PFSK-1 (cell line): ENCODE results near the gene ETFA.

Experiments
- FOXP2 ChIP-seq: optimal IDR thresholded peaks from 2 replicates; pipeline ENCODE3; 2011; ENCODE audit warnings: borderline replicate concordance, control low read depth, inconsistent platforms; ENCODE audit not compliant: insufficient read depth; ENCODE audit errors: extremely low read length, extremely low read depth
- POLR2AphosphoS5 ChIP-seq: IDR thresholded peaks from 2 replicates; pipeline ENCODE4 v1.6.1; 2012; ENCODE audit warnings: low read depth, mild to moderate bottlenecking, control low read depth, low read length, moderate library complexity
- SIN3A ChIP-seq: IDR thresholded peaks from 2 replicates; pipeline ENCODE4 v1.6.1; 2012; ENCODE audit warnings: mild to moderate bottlenecking, low read length, moderate library complexity, borderline replicate concordance; ENCODE audit not compliant: insufficient read depth
- TAF1 ChIP-seq: IDR thresholded peaks from 2 replicates; pipeline ENCODE4 v1.6.1; 2012; ENCODE audit warnings: low read length, control low read depth, borderline replicate concordance; ENCODE audit not compliant: insufficient read depth
- TF ChIP-seq, protein P1 (sequence below), 2 experiments: IDR thresholded peaks; 2 replicates each; pipeline versions ENCODE4 v1.6.1 to v1.8.0; 2011 to 2012; ENCODE audit warnings: low read depth in 2 of 2, low read length in 2 of 2, control low read depth in 1 of 2, inconsistent platforms in 1 of 2, mild to moderate bottlenecking in 1 of 2, moderate library complexity in 1 of 2; ENCODE audit not compliant: insufficient read depth in 1 of 2

Gene ETFA

DNA sequence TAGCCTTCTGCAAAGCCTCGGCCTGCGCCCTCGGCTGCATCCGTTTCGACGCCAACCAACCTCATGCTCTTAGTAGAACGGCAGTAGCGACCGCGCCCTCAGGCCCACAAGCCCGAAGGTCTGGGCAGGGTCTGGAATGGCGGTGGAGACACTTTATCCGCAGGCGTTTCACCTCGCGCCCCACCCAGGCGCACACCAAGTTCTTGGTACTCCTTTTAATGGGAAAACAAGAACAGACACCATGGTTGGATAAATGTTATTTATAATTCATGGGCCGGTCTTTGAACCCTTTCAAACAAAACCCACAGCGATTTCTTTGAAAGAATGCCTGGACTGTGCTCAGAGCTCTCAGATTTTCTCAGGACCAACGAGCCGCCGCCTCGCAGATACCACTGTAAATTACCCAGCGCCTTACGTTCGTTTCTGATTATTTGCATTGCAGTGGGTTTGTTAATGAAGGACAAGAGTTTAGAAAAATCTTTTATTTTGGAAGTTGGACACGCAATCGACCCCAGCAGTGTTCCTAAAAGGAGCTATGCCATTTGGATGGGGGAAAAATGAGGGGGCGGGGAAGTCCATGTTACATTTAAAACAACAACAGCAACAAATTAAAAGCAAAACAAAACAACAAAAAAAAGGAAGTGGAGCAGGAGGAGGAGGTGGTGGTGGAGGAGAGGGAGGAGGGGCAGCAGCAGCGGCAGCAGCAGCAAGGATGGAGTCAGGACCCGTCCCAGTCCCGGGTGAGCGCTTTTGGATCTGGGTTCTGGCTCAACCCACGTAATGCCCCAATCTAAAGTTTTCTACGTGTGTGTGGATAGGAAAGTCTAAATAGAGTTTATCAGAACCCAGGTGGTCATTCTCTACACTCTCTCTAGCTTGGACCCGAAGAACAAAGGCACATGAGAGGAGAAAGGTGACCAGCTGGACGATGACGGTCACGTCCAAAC lies 24.3 kb upstream of the ETFA start:
- TF ChIP-seq, protein P1, sequence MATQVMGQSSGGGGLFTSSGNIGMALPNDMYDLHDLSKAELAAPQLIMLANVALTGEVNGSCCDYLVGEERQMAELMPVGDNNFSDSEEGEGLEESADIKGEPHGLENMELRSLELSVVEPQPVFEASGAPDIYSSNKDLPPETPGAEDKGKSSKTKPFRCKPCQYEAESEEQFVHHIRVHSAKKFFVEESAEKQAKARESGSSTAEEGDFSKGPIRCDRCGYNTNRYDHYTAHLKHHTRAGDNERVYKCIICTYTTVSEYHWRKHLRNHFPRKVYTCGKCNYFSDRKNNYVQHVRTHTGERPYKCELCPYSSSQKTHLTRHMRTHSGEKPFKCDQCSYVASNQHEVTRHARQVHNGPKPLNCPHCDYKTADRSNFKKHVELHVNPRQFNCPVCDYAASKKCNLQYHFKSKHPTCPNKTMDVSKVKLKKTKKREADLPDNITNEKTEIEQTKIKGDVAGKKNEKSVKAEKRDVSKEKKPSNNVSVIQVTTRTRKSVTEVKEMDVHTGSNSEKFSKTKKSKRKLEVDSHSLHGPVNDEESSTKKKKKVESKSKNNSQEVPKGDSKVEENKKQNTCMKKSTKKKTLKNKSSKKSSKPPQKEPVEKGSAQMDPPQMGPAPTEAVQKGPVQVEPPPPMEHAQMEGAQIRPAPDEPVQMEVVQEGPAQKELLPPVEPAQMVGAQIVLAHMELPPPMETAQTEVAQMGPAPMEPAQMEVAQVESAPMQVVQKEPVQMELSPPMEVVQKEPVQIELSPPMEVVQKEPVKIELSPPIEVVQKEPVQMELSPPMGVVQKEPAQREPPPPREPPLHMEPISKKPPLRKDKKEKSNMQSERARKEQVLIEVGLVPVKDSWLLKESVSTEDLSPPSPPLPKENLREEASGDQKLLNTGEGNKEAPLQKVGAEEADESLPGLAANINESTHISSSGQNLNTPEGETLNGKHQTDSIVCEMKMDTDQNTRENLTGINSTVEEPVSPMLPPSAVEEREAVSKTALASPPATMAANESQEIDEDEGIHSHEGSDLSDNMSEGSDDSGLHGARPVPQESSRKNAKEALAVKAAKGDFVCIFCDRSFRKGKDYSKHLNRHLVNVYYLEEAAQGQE (IDR thresholded peaks at IDR 0.05; ENCODE audit: insufficient read depth in 1 of 2, low read depth in 2 of 2, low read length in 2 of 2) = no peak
- TF ChIP-seq TAF1 (no peak), POLR2AphosphoS5 (no peak), FOXP2 (peak; percentile 86), SIN3A (no peak)

DNA sequence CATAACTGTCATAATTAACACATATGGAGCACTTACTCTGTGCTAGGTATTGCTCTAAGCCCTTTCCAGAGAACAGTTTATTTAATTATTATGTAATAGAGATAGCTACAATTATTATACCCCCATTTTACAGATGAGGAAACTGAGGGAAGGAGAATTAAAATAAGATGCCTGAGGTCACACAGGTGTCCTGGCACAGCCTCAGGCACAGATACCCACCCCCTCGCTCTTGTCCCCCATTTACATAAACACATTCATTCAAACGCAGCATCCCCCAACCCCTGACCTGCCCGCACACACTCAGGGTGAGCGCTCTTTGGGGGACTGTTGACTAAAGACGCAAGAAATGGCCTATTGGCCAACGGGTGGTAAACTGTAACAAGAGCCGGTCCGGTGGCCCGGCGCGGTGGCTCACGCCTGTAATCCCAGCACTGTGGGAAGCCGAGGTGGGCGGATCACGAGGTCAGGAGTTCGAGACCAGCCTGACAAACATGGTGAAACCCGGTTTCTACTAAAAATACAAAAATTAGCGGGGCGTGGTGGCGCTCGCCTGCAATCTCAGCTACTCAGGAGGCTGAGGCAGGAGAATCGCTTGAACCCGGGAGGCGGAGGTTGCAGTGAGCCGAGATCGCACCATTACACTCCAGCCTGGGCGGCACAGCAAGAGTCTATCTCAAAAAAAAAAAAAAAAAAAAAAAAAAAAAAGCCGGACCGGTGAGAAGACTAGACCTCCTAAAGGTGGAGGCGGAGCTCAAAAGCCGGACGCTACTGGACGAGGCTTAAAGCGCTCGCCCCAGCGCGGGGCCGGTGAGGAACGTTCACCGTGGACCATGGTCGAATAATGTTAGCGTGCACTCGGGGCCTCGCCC lies 23.4 kb upstream of the ETFA start:
- TF ChIP-seq, protein P1 (IDR thresholded peaks at IDR 0.05; ENCODE audit: insufficient read depth in 1 of 2, low read depth in 2 of 2, low read length in 2 of 2) = no peak

DNA sequence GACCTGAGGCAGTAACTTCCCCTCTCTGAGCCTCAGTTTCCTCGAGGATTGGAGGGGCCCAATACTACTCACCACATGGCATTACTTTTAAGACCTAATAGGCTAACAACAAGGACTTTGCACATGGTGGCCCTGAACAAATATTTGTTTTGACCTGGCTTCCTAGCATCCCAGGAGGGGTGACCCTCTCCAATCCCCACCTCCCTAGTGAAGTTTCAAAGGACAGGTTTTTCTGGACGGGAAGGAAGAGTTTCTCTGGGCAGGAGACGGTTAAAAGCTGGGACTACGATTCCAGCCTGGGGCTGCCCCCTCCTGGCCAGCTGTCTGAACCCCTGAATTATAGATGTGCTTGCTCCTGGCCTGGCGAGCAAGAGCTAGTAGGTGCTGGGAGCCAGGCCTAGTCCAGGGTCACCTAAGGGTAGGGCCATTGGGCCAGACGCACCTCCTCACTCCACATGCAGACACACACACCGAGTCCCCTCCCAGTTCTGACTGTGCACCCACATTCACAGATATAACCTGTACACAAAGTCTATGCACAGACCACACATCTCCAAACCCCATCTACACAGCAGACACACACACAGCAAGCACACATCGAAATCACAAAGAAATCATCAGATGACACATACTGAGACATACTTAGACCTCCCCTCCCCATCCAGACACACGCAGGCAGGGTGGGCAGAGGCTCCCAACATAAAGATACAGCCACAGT lies 22.6 kb upstream of the ETFA start:
- no peak for TF ChIP-seq POLR2AphosphoS5
- no peak for TF ChIP-seq SIN3A
- TF ChIP-seq TAF1 = no peak
- TF ChIP-seq, protein P1 (IDR thresholded peaks at IDR 0.05; ENCODE audit: insufficient read depth in 1 of 2, low read depth in 2 of 2, low read length in 2 of 2) = no peak
- no peak for TF ChIP-seq FOXP2

DNA sequence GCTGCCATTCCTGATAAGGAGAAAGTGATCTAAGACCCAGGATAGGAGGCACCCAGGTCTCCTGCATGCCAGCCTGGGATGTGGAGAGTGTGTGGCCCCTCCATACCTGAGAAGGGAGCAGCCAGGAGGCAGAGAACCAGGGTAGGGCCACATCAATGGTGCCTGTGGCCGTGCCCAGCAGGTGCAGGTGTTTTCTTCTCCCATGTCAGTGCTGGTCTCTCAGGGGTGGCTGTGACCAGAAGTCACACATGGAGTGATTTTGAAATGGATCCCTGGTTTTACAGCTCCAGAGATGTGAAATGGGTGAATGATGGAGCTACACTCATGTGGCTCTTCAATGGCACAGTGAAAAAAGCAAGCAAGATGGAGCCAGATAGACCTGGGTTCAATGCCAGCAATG lies 22.0 kb upstream of the ETFA start:
- TF ChIP-seq FOXP2 = no peak

DNA sequence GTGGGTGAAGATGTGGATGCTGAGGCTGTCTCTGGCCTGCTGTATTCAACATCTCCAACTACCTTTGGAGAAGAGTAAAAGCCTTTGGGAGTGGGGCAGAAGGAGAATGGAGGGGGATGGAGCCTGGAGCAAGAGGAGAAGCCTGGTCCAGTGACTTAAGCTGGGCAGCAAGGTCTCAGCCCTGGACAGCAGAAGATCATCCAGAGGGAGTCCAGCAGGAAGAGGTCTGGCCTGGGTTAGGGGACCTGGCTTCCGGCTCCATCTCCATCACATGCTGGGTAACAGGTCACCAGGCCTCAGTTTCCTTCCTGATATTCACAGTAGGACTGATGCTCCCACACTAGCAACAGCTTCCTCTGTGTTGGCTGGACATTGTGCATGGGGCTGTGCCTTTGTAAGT lies 21.5 kb upstream of the ETFA start:
- no peak for TF ChIP-seq TAF1
- no peak for TF ChIP-seq POLR2AphosphoS5
- TF ChIP-seq FOXP2 = no peak
- no peak for TF ChIP-seq SIN3A
- TF ChIP-seq, protein P1 (IDR thresholded peaks at IDR 0.05; ENCODE audit: insufficient read depth in 1 of 2, low read depth in 2 of 2, low read length in 2 of 2) = no peak
